ENCODE data around the gene JADE3. TPM values are rescaled to one million over a fixed set of nuclear protein-coding genes. Genes with fewer than 3 reads are reported as not detected.

JADE3 gene
- total RNA-seq, 6 experiments from 2014 or later: 5.1 to 7.3 (median 5.9) TPM

DNA sequence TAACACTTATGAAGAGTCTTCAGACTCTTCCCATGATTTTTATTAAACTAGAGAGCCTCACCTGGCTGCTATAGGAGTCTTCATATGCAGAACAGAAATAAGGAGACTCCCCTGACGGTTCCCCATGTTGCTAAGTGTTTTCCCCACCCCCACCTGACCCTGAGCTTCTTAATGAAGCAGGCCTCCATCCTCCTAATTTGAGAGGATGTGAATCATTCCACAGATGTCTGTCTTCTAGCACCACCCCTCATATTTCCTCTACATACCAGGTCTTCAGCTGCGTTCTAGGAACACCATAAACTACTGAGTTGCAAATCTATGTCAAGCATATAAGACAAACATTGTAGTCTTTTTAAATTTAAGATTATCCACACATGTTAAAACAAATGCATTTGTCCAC lies 38.5 kb upstream of the JADE3 start:
- Mint-ChIP-seq H3K4me1 (ENCODE audit: low read depth) (peaks cover 16% of the 10 kb centered on the region), H3K36me3 (ENCODE audit: low read depth) (no peaks in the 10 kb centered on the region), H3K27ac (peak overlapping the region; percentile 52), H3K4me3 (peak overlapping the region; percentile 36), H3K9me3 (no peaks in the 10 kb centered on the region), H3K27me3 (ENCODE audit: insufficient read depth) (no peaks in the 10 kb centered on the region; the same call in 1 of the 2 replicates)
- DNase-seq: no peak
- TF ChIP-seq, protein P1, sequence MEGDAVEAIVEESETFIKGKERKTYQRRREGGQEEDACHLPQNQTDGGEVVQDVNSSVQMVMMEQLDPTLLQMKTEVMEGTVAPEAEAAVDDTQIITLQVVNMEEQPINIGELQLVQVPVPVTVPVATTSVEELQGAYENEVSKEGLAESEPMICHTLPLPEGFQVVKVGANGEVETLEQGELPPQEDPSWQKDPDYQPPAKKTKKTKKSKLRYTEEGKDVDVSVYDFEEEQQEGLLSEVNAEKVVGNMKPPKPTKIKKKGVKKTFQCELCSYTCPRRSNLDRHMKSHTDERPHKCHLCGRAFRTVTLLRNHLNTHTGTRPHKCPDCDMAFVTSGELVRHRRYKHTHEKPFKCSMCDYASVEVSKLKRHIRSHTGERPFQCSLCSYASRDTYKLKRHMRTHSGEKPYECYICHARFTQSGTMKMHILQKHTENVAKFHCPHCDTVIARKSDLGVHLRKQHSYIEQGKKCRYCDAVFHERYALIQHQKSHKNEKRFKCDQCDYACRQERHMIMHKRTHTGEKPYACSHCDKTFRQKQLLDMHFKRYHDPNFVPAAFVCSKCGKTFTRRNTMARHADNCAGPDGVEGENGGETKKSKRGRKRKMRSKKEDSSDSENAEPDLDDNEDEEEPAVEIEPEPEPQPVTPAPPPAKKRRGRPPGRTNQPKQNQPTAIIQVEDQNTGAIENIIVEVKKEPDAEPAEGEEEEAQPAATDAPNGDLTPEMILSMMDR (IDR thresholded peaks at IDR 0.05): no peak

DNA sequence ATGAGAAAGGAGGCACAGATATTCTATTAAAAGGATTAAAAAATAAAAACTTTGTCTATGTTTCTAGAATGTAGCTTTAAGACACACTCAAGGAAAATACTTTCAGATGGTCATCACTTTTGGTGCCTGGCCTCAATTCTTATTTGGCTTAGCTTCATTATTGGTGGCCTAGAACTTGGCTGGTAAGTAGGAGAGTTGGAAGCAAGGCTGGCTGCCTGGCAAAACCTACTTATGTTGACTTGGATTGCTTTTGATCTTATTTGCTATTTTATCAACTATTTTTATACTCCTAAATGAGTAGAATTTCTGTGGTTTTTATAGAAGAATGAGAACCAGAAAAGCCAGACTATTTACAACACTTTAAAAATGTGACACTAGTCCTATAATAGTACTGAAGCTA lies 35.3 kb upstream of the JADE3 start:
- no peak for DNase-seq
- H3K27ac Mint-ChIP-seq: no peak overlapping the region
- no peaks in the 10 kb centered on the region for H3K27me3 Mint-ChIP-seq (ENCODE audit: insufficient read depth)
- no peak overlapping the region for H3K4me3 Mint-ChIP-seq
- H3K9me3 Mint-ChIP-seq: no peaks in the 10 kb centered on the region
- H3K36me3 Mint-ChIP-seq (ENCODE audit: low read depth): no peaks in the 10 kb centered on the region
- H3K4me1 Mint-ChIP-seq (ENCODE audit: low read depth): peaks cover 16% of the 10 kb centered on the region
- TF ChIP-seq, protein P1 (IDR thresholded peaks at IDR 0.05): no peak

DNA sequence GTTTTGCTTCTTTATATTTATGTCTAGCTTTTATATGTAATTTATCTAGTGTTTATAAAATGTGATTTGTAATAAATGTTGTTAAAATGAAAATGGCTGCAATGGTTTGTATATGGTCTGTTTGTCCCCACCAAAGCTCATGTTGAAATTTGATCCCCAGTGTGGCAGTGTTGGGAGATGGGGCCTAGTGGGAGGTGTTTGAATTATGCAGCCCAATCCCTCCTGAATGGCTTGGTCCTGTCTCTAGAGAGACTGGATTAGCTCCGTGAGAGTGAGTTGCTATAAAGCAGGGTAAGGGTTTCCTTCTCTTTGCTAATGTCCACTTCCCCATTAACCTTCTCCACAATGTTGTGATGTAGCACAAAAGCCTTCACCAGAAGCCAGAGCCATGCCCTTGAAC lies 30.0 kb upstream of the JADE3 start:
- H3K36me3 Mint-ChIP-seq (ENCODE audit: low read depth): no peaks in the 10 kb centered on the region
- no peaks in the 10 kb centered on the region for H3K4me1 Mint-ChIP-seq (ENCODE audit: low read depth)
- H3K27me3 Mint-ChIP-seq (ENCODE audit: insufficient read depth): no peaks in the 10 kb centered on the region
- no peaks in the 10 kb centered on the region for H3K9me3 Mint-ChIP-seq
- H3K4me3 Mint-ChIP-seq: no peak overlapping the region
- DNase-seq: no peak
- H3K27ac Mint-ChIP-seq: no peak overlapping the region
- TF ChIP-seq, protein P1 (IDR thresholded peaks at IDR 0.05): no peak

DNA sequence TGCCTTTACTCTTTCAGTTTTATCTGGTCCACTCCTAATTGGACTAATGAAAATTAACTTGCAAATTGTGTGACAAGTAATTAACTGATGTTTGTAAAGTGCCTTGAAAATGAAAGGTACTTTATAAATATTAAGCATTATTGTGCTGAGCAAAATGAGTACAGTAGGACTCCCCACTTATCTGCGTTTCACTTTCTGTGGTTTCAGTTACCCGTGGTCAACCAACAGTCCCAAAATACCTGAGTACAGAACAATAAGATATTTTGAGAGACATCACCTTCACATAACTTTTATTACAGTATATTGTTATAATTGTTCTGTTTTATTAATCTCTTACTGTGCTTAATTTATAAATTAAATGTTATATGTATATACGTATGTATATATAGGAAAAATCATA lies 27.4 kb upstream of the JADE3 start:
- no peak overlapping the region for H3K27ac Mint-ChIP-seq
- H3K36me3 Mint-ChIP-seq (ENCODE audit: low read depth): no peaks in the 10 kb centered on the region
- no peaks in the 10 kb centered on the region for H3K4me1 Mint-ChIP-seq (ENCODE audit: low read depth)
- H3K27me3 Mint-ChIP-seq (ENCODE audit: insufficient read depth): no peaks in the 10 kb centered on the region
- H3K9me3 Mint-ChIP-seq: no peaks in the 10 kb centered on the region
- no peak for DNase-seq
- TF ChIP-seq, protein P1 (IDR thresholded peaks at IDR 0.05): no peak
- H3K4me3 Mint-ChIP-seq: no peak overlapping the region

DNA sequence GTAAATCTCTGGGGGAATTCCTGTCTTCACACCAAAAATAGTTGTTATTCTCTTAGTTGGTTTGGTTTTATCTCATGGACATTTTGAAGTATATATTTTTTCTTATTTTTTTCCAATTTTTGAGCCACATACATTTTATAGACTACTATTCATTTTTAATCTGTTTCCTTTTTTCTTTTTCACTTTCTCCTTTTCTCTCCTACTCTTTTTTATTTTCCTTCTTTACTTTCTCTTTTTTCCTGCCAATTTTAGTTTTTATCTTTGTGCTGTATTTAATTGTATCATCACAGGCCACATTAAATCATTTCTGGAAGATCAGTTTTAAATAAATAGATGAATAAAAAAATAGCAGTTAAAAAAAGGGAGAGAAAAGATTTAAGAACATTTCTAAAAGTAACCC lies 14.0 kb upstream of the JADE3 start:
- Mint-ChIP-seq H3K27me3 (ENCODE audit: insufficient read depth) (peaks cover 2% of the 10 kb centered on the region; the same call in 1 of the 2 replicates), H3K9me3 (no peaks in the 10 kb centered on the region), H3K4me1 (ENCODE audit: low read depth) (no peaks in the 10 kb centered on the region)

More for the DNA sequence above, 14.0 kb upstream of the JADE3 start:
- no peak for DNase-seq
- no peak overlapping the region for H3K4me3 Mint-ChIP-seq
- H3K27ac Mint-ChIP-seq: no peak overlapping the region
- no peaks in the 10 kb centered on the region for H3K36me3 Mint-ChIP-seq (ENCODE audit: low read depth)
- TF ChIP-seq, protein P1 (IDR thresholded peaks at IDR 0.05): no peak
